ENCODE measurements around the gene EBF4.

DNA sequence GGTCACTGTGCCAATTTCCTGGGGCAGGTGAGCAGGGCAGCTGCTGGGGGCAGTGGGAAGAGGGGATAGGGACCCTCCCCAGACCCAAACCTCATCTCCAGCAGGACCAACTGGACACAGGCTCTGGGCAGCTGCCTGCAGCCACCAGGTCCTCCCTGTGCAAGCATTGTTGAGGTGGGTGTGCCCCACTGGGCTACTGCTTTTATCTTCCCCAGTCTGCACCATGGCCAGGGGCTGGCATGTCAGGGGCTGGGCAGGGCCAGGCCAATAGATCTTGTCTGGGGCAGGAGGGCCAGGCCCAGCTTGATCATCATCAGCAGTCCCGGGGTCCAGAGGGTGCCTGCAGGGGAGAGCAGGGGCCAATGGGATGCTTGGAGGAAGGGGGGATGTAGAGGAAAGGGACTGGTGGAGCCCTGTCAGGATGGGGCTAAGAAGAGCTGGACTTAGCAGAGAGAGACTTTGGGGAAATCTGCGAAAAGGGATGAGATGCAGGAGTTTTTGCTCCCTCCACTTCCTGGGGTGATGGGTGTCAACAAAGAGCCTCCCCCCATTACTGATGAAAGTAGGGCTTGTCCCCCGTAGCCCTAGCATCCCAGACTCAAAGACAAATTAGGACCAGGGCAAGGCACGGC is 5.7 kb downstream of the EBF4 start:
- TF ChIP-seq, protein P1, sequence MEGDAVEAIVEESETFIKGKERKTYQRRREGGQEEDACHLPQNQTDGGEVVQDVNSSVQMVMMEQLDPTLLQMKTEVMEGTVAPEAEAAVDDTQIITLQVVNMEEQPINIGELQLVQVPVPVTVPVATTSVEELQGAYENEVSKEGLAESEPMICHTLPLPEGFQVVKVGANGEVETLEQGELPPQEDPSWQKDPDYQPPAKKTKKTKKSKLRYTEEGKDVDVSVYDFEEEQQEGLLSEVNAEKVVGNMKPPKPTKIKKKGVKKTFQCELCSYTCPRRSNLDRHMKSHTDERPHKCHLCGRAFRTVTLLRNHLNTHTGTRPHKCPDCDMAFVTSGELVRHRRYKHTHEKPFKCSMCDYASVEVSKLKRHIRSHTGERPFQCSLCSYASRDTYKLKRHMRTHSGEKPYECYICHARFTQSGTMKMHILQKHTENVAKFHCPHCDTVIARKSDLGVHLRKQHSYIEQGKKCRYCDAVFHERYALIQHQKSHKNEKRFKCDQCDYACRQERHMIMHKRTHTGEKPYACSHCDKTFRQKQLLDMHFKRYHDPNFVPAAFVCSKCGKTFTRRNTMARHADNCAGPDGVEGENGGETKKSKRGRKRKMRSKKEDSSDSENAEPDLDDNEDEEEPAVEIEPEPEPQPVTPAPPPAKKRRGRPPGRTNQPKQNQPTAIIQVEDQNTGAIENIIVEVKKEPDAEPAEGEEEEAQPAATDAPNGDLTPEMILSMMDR (IDR thresholded peaks at IDR 0.05 in 4 of 5, conservative IDR thresholded peaks at IDR 0.05 in 1 of 5) = no peak
- no peak for TF ChIP-seq POLR2A (IDR thresholded peaks at IDR 0.05)
